Measurements from ENCODE around the gene DSTYK. TPM values are rescaled to one million over a fixed set of nuclear protein-coding genes. Genes with fewer than 3 reads are reported as not detected.
A peak's percentile ranks its signal among the peaks of the same experiment; 100 is the strongest.

DSTYK gene
- total RNA-seq, 2 donors from 2014 or later = 9.8 to 11.0 TPM

DNA sequence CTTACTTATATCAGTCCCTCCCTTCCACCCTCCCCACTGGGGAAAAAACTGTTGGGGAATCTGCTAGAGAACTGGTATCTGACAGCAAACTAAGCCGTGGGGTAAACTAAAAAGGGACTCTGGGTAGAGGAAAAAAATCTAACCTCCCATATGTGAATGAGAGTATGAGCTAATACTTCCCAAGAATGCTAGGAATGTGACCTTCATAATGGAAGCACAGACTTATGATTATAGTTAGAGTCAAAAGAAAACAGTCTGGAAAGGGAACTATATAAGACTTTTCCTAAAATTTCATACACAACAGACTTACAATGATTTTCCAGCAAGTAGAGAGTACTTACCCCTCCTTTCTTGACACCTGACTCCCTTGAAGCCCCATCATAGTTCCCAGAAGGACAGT, 66.8 kb downstream of the DSTYK start:
- no peaks in the 10 kb centered on the region for H3K4me1 Mint-ChIP-seq
- H3K9me3 Mint-ChIP-seq = peaks cover 3% of the 10 kb centered on the region
- peak overlapping the region; percentile 18 for H3K27ac ChIP-seq (ENCODE audit: low read depth, low read length)
- WGBS, 2 experiments (ENCODE audit: insufficient coverage in 1 of 2, insufficient read length in 1 of 2) = 71% methylated on average over 1 of the region's 1 CpG; no CpG with 5 or more reads in 1 of the 2 experiments
- TF ChIP-seq, protein P1, sequence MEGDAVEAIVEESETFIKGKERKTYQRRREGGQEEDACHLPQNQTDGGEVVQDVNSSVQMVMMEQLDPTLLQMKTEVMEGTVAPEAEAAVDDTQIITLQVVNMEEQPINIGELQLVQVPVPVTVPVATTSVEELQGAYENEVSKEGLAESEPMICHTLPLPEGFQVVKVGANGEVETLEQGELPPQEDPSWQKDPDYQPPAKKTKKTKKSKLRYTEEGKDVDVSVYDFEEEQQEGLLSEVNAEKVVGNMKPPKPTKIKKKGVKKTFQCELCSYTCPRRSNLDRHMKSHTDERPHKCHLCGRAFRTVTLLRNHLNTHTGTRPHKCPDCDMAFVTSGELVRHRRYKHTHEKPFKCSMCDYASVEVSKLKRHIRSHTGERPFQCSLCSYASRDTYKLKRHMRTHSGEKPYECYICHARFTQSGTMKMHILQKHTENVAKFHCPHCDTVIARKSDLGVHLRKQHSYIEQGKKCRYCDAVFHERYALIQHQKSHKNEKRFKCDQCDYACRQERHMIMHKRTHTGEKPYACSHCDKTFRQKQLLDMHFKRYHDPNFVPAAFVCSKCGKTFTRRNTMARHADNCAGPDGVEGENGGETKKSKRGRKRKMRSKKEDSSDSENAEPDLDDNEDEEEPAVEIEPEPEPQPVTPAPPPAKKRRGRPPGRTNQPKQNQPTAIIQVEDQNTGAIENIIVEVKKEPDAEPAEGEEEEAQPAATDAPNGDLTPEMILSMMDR (conservative IDR thresholded peaks at IDR 0.05) = no peak
- no peak overlapping the region for H3K9ac ChIP-seq (ENCODE audit: extremely low read depth, low read length, poor library complexity, severe bottlenecking)
- H3K36me3 ChIP-seq (ENCODE audit: control insufficient read depth, insufficient read depth, low read length) = peaks cover 9% of the 10 kb centered on the region
- H3K27ac Mint-ChIP-seq = no peak overlapping the region
- H3K4me1 ChIP-seq (ENCODE audit: control insufficient read depth, insufficient read depth, low read length) = no peaks in the 10 kb centered on the region
- no peak overlapping the region for H3K4me3 ChIP-seq (ENCODE audit: low read length)
- H3K27me3 ChIP-seq (ENCODE audit: control insufficient read depth, insufficient read depth, low read length, poor library complexity, severe bottlenecking) = no peaks in the 10 kb centered on the region
- DNase-seq = no peak
- no peaks in the 10 kb centered on the region for H3K9me3 ChIP-seq (ENCODE audit: control insufficient read depth, low read length)
- H3K27me3 Mint-ChIP-seq (ENCODE audit: insufficient read depth) = no peaks in the 10 kb centered on the region
- peaks cover 24% of the 10 kb centered on the region for H3K36me3 Mint-ChIP-seq (ENCODE audit: low read depth)
- H3K4me3 Mint-ChIP-seq = no peak overlapping the region

DNA sequence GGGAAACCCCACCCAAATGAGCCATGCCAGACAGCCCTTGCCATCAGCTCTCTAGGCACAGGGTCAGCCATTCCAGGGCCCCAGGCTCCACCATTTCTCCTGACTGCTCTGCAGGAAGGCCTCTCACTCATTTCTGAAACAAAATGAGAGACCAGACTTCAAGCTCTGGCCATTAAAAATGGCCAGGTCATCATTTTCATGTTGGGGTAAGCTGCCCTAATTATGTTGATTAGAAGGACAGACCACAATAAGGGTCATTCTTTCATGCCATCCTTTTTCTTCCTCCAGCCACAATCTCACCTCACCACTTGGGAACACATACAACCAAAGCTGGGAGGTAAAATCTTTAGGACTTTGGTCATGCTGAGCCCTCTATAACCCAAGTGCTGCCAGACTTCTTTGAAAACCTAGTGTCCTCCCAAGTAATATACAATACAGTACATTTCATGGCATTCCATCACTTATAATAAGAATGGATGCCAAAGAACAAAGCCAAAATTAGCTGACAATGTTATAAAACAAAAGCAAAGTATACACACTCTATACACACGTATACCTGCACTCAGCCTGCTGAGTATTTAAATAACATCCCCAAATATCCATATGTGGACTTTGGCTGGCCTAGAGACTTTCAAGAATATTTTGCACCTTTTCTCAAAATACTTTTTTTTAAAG, 67.3 kb downstream of the DSTYK start:
- H3K36me3 Mint-ChIP-seq (ENCODE audit: low read depth) = peaks cover 20% of the 10 kb centered on the region
- H3K4me1 Mint-ChIP-seq = no peaks in the 10 kb centered on the region
- 90 to 98% methylated on average over 1 of the region's 1 CpG for WGBS, 2 experiments (ENCODE audit: insufficient coverage in 1 of 2, insufficient read length in 1 of 2)
- DNase-seq = no peak
- H3K27me3 Mint-ChIP-seq (ENCODE audit: insufficient read depth) = no peaks in the 10 kb centered on the region
- H3K9me3 ChIP-seq (ENCODE audit: control insufficient read depth, low read length) = no peaks in the 10 kb centered on the region
- no peak overlapping the region for H3K27ac Mint-ChIP-seq
- peaks cover 7% of the 10 kb centered on the region for H3K9me3 Mint-ChIP-seq
- peaks cover 9% of the 10 kb centered on the region for H3K36me3 ChIP-seq (ENCODE audit: control insufficient read depth, insufficient read depth, low read length)
- no peaks in the 10 kb centered on the region for H3K4me1 ChIP-seq (ENCODE audit: control insufficient read depth, insufficient read depth, low read length)
- no peak overlapping the region for H3K9ac ChIP-seq (ENCODE audit: extremely low read depth, low read length, poor library complexity, severe bottlenecking)
- TF ChIP-seq, protein P1 (conservative IDR thresholded peaks at IDR 0.05) = no peak
- H3K4me3 ChIP-seq (ENCODE audit: low read length) = no peak overlapping the region
- H3K27me3 ChIP-seq (ENCODE audit: control insufficient read depth, insufficient read depth, low read length, poor library complexity, severe bottlenecking) = no peaks in the 10 kb centered on the region
- H3K4me3 Mint-ChIP-seq = no peak overlapping the region
- no peak overlapping the region for H3K27ac ChIP-seq (ENCODE audit: low read depth, low read length)

GRCh38 chr1:205142102-205142469, 69.4 kb downstream of the DSTYK start:
- H3K4me1 Mint-ChIP-seq = no peaks in the 10 kb centered on the region
- Histone ChIP-seq H3K4me3 (ENCODE audit: low read length) (no peak overlapping the region), H3K27ac (ENCODE audit: low read depth, low read length) (no peak overlapping the region), H3K36me3 (ENCODE audit: control insufficient read depth, insufficient read depth, low read length) (peaks cover 4% of the 10 kb centered on the region), H3K4me1 (ENCODE audit: control insufficient read depth, insufficient read depth, low read length) (no peaks in the 10 kb centered on the region), H3K9ac (ENCODE audit: extremely low read depth, low read length, poor library complexity, severe bottlenecking) (no peak overlapping the region), H3K9me3 (ENCODE audit: control insufficient read depth, low read length) (no peaks in the 10 kb centered on the region), H3K27me3 (ENCODE audit: control insufficient read depth, insufficient read depth, low read length, poor library complexity, severe bottlenecking) (no peaks in the 10 kb centered on the region)
- DNase-seq = no peak
- no peaks in the 10 kb centered on the region for H3K27me3 Mint-ChIP-seq (ENCODE audit: insufficient read depth)
- TF ChIP-seq, protein P1 (conservative IDR thresholded peaks at IDR 0.05) = no peak
- 20 to 57% methylated on average over 1 to 2 of the region's 2 CpGs for WGBS, 2 experiments (ENCODE audit: insufficient coverage in 1 of 2, insufficient read length in 1 of 2)
- peaks cover 17% of the 10 kb centered on the region for H3K9me3 Mint-ChIP-seq
- no peak overlapping the region for H3K27ac Mint-ChIP-seq
- no peak overlapping the region for H3K4me3 Mint-ChIP-seq
- H3K36me3 Mint-ChIP-seq (ENCODE audit: low read depth) = peaks cover 15% of the 10 kb centered on the region

Data from endodermal cell (in vitro differentiated cells).